K562 (cell line): Measurements from ENCODE around the gene RPS8. TPM values are rescaled to one million over a fixed set of nuclear protein-coding genes. Genes with fewer than 3 reads are reported as not detected.

Experiments
- ARID1B ChIP-seq: fragments of 450-650 bp; IDR thresholded peaks from 2 replicates; pipeline ENCODE4 v1.6.1; 2016; ENCODE audit warnings: antibody characterized with exemption, mild to moderate bottlenecking, inconsistent platforms
- CTBP1 ChIP-seq: fragments of 450-650 bp; IDR thresholded peaks from 2 replicates; pipeline ENCODE4 v1.6.1; 2016; ENCODE audit warnings: borderline replicate concordance
- EP400 ChIP-seq: fragments of 450-650 bp; IDR thresholded peaks from 2 replicates; pipeline ENCODE4 v1.6.1; 2017; ENCODE audit warnings: antibody characterized with exemption, mild to moderate bottlenecking, moderate library complexity
- GATAD2B ChIP-seq: fragments of 450-650 bp; IDR thresholded peaks from 2 replicates; pipeline ENCODE4 v1.6.1; 2017; ENCODE audit warnings: mild to moderate bottlenecking, borderline replicate concordance
- HLTF ChIP-seq: fragments of 450-650 bp; IDR thresholded peaks from 2 replicates; pipeline ENCODE4 v1.6.1; 2016
- ILK ChIP-seq: fragments of 450-650 bp; IDR thresholded peaks from 2 replicates; pipeline ENCODE4 v1.6.1; 2016; ENCODE audit warnings: missing genetic modification characterization, low read depth, mild to moderate bottlenecking, missing compliant biosample characterization, moderate library complexity, borderline replicate concordance
- JUN ChIP-seq, 2 experiments: sonication (generic) in 1 of 2; formaldehyde crosslinking in 1 of 2; IDR thresholded peaks; 2 replicates each; pipeline versions ENCODE4 v1.6.1 to v1.8.0; 2012 to 2022; ENCODE audit warnings: borderline replicate concordance in 2 of 2, mild to moderate bottlenecking in 2 of 2, improper control_type of control experiment in 1 of 2, low read depth in 1 of 2, low read length in 1 of 2, missing genetic modification reagents in 1 of 2
- SMARCB1 ChIP-seq: IDR thresholded peaks from 2 replicates; pipeline ENCODE4 v1.6.1; 2011; ENCODE audit warnings: improper control_type of control experiment, low read depth; ENCODE audit not compliant: insufficient read length
- SPI1 ChIP-seq: IDR thresholded peaks from 2 replicates; pipeline ENCODE4 v1.6.1; 2011; ENCODE audit warnings: low read depth, low read length, control low read depth, borderline replicate concordance
- STAG1 ChIP-seq: sonication (generic); formaldehyde crosslinking; IDR thresholded peaks from 2 replicates; pipeline ENCODE4 v1.5.0; 2020; ENCODE audit warnings: missing genetic modification reagents, borderline replicate concordance
- TBP ChIP-seq: optimal IDR thresholded peaks from 2 replicates; pipeline ENCODE3; 2011; ENCODE audit warnings: low read depth, low read length, improper control_type of control experiment
- ZNF316 ChIP-seq: fragments of 450-650 bp; IDR thresholded peaks from 2 replicates; pipeline ENCODE4 v1.6.1; 2016
- ZNF764 ChIP-seq: fragments of 250-450 bp; sonication (Bioruptor Pico); IDR thresholded peaks from 2 replicates; pipeline ENCODE4 v1.4.0; 2020; ENCODE audit warnings: low read depth, mild to moderate bottlenecking, moderate library complexity
- polyA plus RNA-seq, 8 experiments: library from polyadenylated mRNA; depleted of rRNA in 4 of 8; stranded (reverse) in 5 of 8; unstranded in 3 of 8; fragments of >200 nt; fragmentation: Nextera tagmentation in 2 of 8; fragmentation: Illumina TruSeq in 1 of 8; extraction: Ambion mirVana in 2 of 8; extraction: Trizol in 1 of 8; gene quantifications; 2 replicates each; pipeline versions ENCODE4 v1.2.1 to v1.2.3, GENCODE V29; 2011 to 2014; ENCODE audit warnings: inconsistent platforms in 1 of 8, missing spikeins in 1 of 8
- total RNA-seq, 7 experiments: library from RNA; depleted of rRNA in 6 of 7; stranded (reverse); fragments of >200 nt in 6 of 7; fragmentation: Illumina TruSeq in 2 of 7; extraction: Trizol in 2 of 7; gene quantifications; 2 replicates each; pipeline versions ENCODE4 v1.2.1 to v1.2.3, GENCODE V29; 2011 to 2021; ENCODE audit warnings: low replicate concordance in 1 of 7
- TF ChIP-seq, protein P1 (sequence below): fragments of 450-650 bp; formaldehyde crosslinking; IDR thresholded peaks from 2 replicates; pipeline ENCODE4 v1.4.0; 2020; ENCODE audit warnings: mild to moderate bottlenecking
- TF ChIP-seq, protein P2 (sequence below): fragments of 200-800 bp; sonication (Bioruptor generic); IDR thresholded peaks from 2 replicates; pipeline ENCODE4 v1.6.1; 2017; ENCODE audit warnings: missing genetic modification characterization, missing compliant biosample characterization
- TF ChIP-seq, protein P3 (sequence below): fragments of 450-650 bp; IDR thresholded peaks from 2 replicates; pipeline ENCODE4 v1.6.1; 2014; ENCODE audit warnings: low read depth, mild to moderate bottlenecking, moderate library complexity, borderline replicate concordance
- TF ChIP-seq, protein P4 (sequence below): fragments of 250-450 bp; sonication (Bioruptor Pico); IDR thresholded peaks from 2 replicates; pipeline ENCODE4 v1.4.0; 2020; ENCODE audit warnings: mild to moderate bottlenecking, moderate library complexity
- TF ChIP-seq, protein P5 (sequence below), 2 experiments: fragments of 450-650 bp; conservative IDR thresholded peaks; 2 replicates each; pipeline ENCODE4 v1.6.1; 2017; ENCODE audit warnings: mild to moderate bottlenecking in 2 of 2, moderate library complexity in 2 of 2

The RPS8 gene
- total and polyA plus RNA-seq, 9 of the 15 experiments (the other 6 are each of a cell fraction or from before 2014, with no cell fraction given), result 2,431 to 4,168 (median 3,109) TPM

DNA sequence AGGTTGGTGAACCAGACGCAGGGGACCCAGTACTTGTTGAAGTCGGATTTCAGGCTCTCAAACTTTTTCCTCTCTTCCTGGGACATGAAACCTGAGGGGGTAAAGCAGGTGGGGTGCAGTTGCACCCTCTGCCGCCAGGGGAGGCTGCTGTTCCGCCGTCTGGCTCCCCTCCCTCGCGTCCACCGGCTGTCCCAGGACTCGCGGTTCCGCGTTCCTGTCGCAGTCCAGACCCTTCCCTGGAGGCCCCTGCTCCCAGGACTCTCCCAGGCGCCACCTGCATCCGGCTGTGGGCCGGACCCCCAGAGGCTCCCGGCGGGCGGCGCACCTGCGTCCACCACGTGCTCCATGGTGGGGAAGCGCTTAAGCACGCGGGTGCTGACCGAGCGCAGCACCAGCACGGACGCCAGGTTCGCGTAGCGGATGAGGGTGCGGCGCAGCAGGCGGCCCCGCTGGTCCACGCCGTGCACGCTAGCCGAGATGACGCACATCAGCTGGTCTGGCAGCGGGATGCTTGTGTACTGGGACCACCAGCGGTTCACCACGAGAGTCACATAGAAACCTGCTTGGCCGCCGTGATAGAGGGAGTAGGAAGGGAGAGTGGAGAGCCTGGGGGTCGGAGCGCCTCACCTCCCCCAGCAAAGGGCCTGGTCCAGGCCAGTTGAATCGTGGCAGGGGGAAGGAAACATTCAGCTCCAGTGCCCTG is 10.9 kb downstream of the RPS8 start (continued):
- TF ChIP-seq, protein P1, sequence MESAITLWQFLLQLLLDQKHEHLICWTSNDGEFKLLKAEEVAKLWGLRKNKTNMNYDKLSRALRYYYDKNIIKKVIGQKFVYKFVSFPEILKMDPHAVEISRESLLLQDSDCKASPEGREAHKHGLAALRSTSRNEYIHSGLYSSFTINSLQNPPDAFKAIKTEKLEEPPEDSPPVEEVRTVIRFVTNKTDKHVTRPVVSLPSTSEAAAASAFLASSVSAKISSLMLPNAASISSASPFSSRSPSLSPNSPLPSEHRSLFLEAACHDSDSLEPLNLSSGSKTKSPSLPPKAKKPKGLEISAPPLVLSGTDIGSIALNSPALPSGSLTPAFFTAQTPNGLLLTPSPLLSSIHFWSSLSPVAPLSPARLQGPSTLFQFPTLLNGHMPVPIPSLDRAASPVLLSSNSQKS (CRISPR knock-in tag), result no peak
- TF ChIP-seq CTBP1 (peak; percentile 22; the same call in 1 of the 2 replicates), ILK (tag) (no peak), ZNF316 (no peak), GATAD2B (no peak), SMARCB1 (no peak), STAG1 (peak; percentile 90), ARID1B (peak; percentile 14; the same call in 1 of the 2 replicates), HLTF (no peak), SPI1 (0 out of 2 replicates have a peak, but pooled peaks have one; percentile 11), ZNF764 (CRISPR knock-in tag) (peak; percentile 94), JUN (IDR thresholded peaks at IDR 0.05; ENCODE audit: borderline replicate concordance, low read depth, low read length) (no peak), JUN (CRISPR knock-in tag; IDR thresholded peaks at IDR 0.05; ENCODE audit: borderline replicate concordance) (0 out of 2 replicates have a peak, but pooled peaks have one; percentile 35), TBP (no peak), EP400 (peak; percentile 53; the same call in 1 of the 2 replicates)
- TF ChIP-seq, protein P2, sequence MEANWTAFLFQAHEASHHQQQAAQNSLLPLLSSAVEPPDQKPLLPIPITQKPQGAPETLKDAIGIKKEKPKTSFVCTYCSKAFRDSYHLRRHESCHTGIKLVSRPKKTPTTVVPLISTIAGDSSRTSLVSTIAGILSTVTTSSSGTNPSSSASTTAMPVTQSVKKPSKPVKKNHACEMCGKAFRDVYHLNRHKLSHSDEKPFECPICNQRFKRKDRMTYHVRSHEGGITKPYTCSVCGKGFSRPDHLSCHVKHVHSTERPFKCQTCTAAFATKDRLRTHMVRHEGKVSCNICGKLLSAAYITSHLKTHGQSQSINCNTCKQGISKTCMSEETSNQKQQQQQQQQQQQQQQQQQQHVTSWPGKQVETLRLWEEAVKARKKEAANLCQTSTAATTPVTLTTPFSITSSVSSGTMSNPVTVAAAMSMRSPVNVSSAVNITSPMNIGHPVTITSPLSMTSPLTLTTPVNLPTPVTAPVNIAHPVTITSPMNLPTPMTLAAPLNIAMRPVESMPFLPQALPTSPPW, result peak; percentile 40
- TF ChIP-seq, protein P3, sequence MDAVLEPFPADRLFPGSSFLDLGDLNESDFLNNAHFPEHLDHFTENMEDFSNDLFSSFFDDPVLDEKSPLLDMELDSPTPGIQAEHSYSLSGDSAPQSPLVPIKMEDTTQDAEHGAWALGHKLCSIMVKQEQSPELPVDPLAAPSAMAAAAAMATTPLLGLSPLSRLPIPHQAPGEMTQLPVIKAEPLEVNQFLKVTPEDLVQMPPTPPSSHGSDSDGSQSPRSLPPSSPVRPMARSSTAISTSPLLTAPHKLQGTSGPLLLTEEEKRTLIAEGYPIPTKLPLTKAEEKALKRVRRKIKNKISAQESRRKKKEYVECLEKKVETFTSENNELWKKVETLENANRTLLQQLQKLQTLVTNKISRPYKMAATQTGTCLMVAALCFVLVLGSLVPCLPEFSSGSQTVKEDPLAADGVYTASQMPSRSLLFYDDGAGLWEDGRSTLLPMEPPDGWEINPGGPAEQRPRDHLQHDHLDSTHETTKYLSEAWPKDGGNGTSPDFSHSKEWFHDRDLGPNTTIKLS, result no peak
- TF ChIP-seq, protein P4, sequence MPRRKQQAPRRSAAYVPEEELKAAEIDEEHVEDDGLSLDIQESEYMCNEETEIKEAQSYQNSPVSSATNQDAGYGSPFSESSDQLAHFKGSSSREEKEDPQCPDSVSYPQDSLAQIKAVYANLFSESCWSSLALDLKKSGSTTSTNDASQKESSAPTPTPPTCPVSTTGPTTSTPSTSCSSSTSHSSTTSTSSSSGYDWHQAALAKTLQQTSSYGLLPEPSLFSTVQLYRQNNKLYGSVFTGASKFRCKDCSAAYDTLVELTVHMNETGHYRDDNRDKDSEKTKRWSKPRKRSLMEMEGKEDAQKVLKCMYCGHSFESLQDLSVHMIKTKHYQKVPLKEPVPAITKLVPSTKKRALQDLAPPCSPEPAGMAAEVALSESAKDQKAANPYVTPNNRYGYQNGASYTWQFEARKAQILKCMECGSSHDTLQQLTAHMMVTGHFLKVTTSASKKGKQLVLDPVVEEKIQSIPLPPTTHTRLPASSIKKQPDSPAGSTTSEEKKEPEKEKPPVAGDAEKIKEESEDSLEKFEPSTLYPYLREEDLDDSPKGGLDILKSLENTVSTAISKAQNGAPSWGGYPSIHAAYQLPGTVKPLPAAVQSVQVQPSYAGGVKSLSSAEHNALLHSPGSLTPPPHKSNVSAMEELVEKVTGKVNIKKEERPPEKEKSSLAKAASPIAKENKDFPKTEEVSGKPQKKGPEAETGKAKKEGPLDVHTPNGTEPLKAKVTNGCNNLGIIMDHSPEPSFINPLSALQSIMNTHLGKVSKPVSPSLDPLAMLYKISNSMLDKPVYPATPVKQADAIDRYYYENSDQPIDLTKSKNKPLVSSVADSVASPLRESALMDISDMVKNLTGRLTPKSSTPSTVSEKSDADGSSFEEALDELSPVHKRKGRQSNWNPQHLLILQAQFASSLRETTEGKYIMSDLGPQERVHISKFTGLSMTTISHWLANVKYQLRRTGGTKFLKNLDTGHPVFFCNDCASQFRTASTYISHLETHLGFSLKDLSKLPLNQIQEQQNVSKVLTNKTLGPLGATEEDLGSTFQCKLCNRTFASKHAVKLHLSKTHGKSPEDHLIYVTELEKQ (CRISPR knock-in tag), result no peak
- TF ChIP-seq, protein P5, sequence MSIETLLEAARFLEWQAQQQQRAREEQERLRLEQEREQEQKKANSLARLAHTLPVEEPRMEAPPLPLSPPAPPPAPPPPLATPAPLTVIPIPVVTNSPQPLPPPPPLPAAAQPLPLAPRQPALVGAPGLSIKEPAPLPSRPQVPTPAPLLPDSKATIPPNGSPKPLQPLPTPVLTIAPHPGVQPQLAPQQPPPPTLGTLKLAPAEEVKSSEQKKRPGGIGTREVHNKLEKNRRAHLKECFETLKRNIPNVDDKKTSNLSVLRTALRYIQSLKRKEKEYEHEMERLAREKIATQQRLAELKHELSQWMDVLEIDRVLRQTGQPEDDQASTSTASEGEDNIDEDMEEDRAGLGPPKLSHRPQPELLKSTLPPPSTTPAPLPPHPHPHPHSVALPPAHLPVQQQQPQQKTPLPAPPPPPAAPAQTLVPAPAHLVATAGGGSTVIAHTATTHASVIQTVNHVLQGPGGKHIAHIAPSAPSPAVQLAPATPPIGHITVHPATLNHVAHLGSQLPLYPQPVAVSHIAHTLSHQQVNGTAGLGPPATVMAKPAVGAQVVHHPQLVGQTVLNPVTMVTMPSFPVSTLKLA (conservative IDR thresholded peaks at IDR 0.05), result no peak; a peak in 1 of 4 replicates
